Liver (tissue), 9 donors: ENCODE data around the gene UBE2QL1. TPM values are rescaled to one million over a fixed set of nuclear protein-coding genes. Genes with fewer than 3 reads are reported as not detected.

Experiments
- DNase-seq: peaks from one replicate; pipeline ENCODE4 v3.0.0-alpha.2; 2017; ENCODE audit warnings: low spot score
- H3K27ac ChIP-seq, 2 donors: one replicate each; pipeline ENCODE4 v1.7.0; 2013; ENCODE audit warnings: inconsistent platforms in 2 of 2, low read length in 2 of 2, control low read depth in 1 of 2, low read depth in 1 of 2, mild to moderate bottlenecking in 1 of 2
- H3K27me3 ChIP-seq, 4 donors: one replicate each; pipeline versions ENCODE4 v1.6.1 to v1.7.0; 2013; ENCODE audit warnings: low read length in 3 of 4, inconsistent platforms in 1 of 4, mild to moderate bottlenecking in 1 of 4, moderate library complexity in 1 of 4; ENCODE audit not compliant: control insufficient read depth in 4 of 4, insufficient read depth in 4 of 4
- H3K36me3 ChIP-seq, 4 donors: one replicate each; pipeline versions ENCODE4 v1.6.1 to v1.7.0; 2013; ENCODE audit warnings: low read length in 3 of 4, mild to moderate bottlenecking in 3 of 4, low read depth in 1 of 4, moderate library complexity in 1 of 4; ENCODE audit not compliant: control insufficient read depth in 4 of 4, insufficient read depth in 3 of 4
- H3K4me1 ChIP-seq, 4 donors: one replicate each; pipeline versions ENCODE4 v1.6.1 to v1.7.0; 2013; ENCODE audit warnings: low read length in 3 of 4, mild to moderate bottlenecking in 3 of 4, moderate library complexity in 1 of 4; ENCODE audit not compliant: control insufficient read depth in 4 of 4, insufficient read depth in 4 of 4
- H3K4me3 ChIP-seq, 3 donors: one replicate each; pipeline versions ENCODE4 v1.6.1 to v1.7.0; 2013; ENCODE audit warnings: low read length in 3 of 3, control low read depth in 1 of 3, low read depth in 1 of 3, mild to moderate bottlenecking in 1 of 3
- H3K9ac ChIP-seq, 2 donors: one replicate each; pipeline ENCODE4 v1.7.0; 2013; ENCODE audit warnings: low read length in 2 of 2, mild to moderate bottlenecking in 2 of 2, moderate library complexity in 2 of 2, control low read depth in 1 of 2, low read depth in 1 of 2
- H3K9me3 ChIP-seq, 4 donors: one replicate each; pipeline versions ENCODE4 v1.6.1 to v1.7.0; 2013; ENCODE audit warnings: low read length in 3 of 4; ENCODE audit not compliant: control insufficient read depth in 4 of 4
- ATF3 ChIP-seq: IDR thresholded peaks from 2 replicates; pipeline ENCODE4 v1.6.1; 2016; ENCODE audit warnings: antibody characterized with exemption
- EGR1 ChIP-seq, 2 donors: IDR thresholded peaks; 2 replicates each; pipeline ENCODE4 v1.6.1; 2016 to 2018; ENCODE audit warnings: antibody characterized with exemption in 2 of 2, low read depth in 2 of 2
- FOXA1 ChIP-seq: IDR thresholded peaks from 2 replicates; pipeline ENCODE4 v1.6.1; 2016; ENCODE audit warnings: antibody characterized with exemption
- FOXA2 ChIP-seq: IDR thresholded peaks from 2 replicates; pipeline ENCODE4 v1.6.1; 2016; ENCODE audit warnings: antibody characterized with exemption
- GABPA ChIP-seq, 2 donors: IDR thresholded peaks in 1 of 2; conservative IDR thresholded peaks in 1 of 2; 2 replicates each; pipeline ENCODE4 v1.6.1; 2016; ENCODE audit warnings: antibody characterized with exemption in 2 of 2, mild to moderate bottlenecking in 1 of 2, moderate library complexity in 1 of 2
- HNF4A ChIP-seq, 2 donors: conservative IDR thresholded peaks; 2 replicates each; pipeline ENCODE4 v1.6.1; 2016; ENCODE audit warnings: antibody characterized with exemption in 2 of 2, mild to moderate bottlenecking in 2 of 2
- HNF4G ChIP-seq: IDR thresholded peaks from 2 replicates; pipeline ENCODE4 v1.6.1; 2016; ENCODE audit warnings: antibody characterized with exemption
- JUND ChIP-seq, 2 donors: IDR thresholded peaks; 2 replicates each; pipeline ENCODE4 v1.6.1; 2016; ENCODE audit warnings: antibody characterized with exemption in 2 of 2
- MAX ChIP-seq: IDR thresholded peaks from 2 replicates; pipeline ENCODE4 v1.6.1; 2016; ENCODE audit warnings: antibody characterized with exemption
- NR2F2 ChIP-seq: IDR thresholded peaks from 2 replicates; pipeline ENCODE4 v1.6.1; 2016; ENCODE audit warnings: antibody characterized with exemption
- RAD21 ChIP-seq, 2 donors: IDR thresholded peaks; 2 replicates each; pipeline ENCODE4 v1.6.1; 2016; ENCODE audit warnings: antibody characterized with exemption in 2 of 2, mild to moderate bottlenecking in 2 of 2
- RXRA ChIP-seq, 2 donors: IDR thresholded peaks; 2 replicates each; pipeline ENCODE4 v1.6.1; 2017 to 2018; ENCODE audit warnings: antibody characterized with exemption in 2 of 2, mild to moderate bottlenecking in 1 of 2
- SP1 ChIP-seq: IDR thresholded peaks from 2 replicates; pipeline ENCODE4 v1.6.1; 2018; ENCODE audit warnings: antibody characterized with exemption, mild to moderate bottlenecking
- TAF1 ChIP-seq: conservative IDR thresholded peaks from 2 replicates; pipeline ENCODE4 v1.6.1; 2016; ENCODE audit warnings: antibody characterized with exemption, mild to moderate bottlenecking
- YY1 ChIP-seq: IDR thresholded peaks from 2 replicates; pipeline ENCODE4 v1.6.1; 2016; ENCODE audit warnings: antibody characterized with exemption, mild to moderate bottlenecking
- WGBS: extraction: QIAGEN DNeasy Blood & Tissue Kit; methylation state at CpG from one replicate; pipeline ENCODE4 v1.1.7; 2013; 5-methylcytosine and 5-hydroxymethylcytosine counted together
- polyA plus RNA-seq, 2 donors: library from polyadenylated mRNA; stranded (reverse) in 1 of 2; unstranded in 1 of 2; fragments of 200-250 nt in 1 of 2; fragments of >200 nt in 1 of 2; fragmentation: Nextera tagmentation in 1 of 2; extraction: Ambion mirVana in 1 of 2; gene quantifications; one replicate each; pipeline versions ENCODE4 v1.2.1 to v1.2.3, GENCODE V29; 2013 to 2015
- total RNA-seq, 2 donors: library from RNA; depleted of rRNA; stranded (reverse); fragments of >200 nt; gene quantifications; one replicate each; pipeline ENCODE4 v1.2.3, GENCODE V29; 2014
- TF ChIP-seq, protein P1 (sequence below): IDR thresholded peaks from 2 replicates; pipeline ENCODE4 v1.6.1; 2016; ENCODE audit warnings: antibody characterized with exemption, mild to moderate bottlenecking
- TF ChIP-seq, protein P2 (sequence below): fragments of 150-350 bp; IDR thresholded peaks from 2 replicates; pipeline ENCODE4 v1.5.1; 2017; ENCODE audit warnings: improper control_type of control experiment, low read depth, low read length; ENCODE audit not compliant: missing input control
- TF ChIP-seq, protein P3 (sequence below): IDR thresholded peaks from 2 replicates; pipeline ENCODE4 v1.6.1; 2016; ENCODE audit warnings: antibody characterized with exemption
- donor health status: healthy.
- donor health status: healthy.
- donor health status: healthy.
- donor health status: healthy.
- donor health status: healthy.

The UBE2QL1 gene
- total and polyA plus RNA-seq, 4 donors = 0.09 to 1.9 (median 0.36) TPM

GRCh38 chr5:6443326-6443725 lies 5.3 kb upstream of the UBE2QL1 start:
- Histone ChIP-seq H3K27ac (no peak overlapping the region), H3K9me3 (peaks cover 2 to 17% (median 5%) of the 10 kb centered on the region in 4 donors), H3K36me3 (no peaks in the 10 kb centered on the region), H3K4me3 (no peak overlapping the region), H3K4me1 (no peaks in the 10 kb centered on the region), H3K9ac (no peak overlapping the region), H3K27me3 (no peaks in the 10 kb centered on the region)
- no peak for TF ChIP-seq JUND (IDR thresholded peaks at IDR 0.05)
- TF ChIP-seq TAF1 = no peak
- TF ChIP-seq RXRA (IDR thresholded peaks at IDR 0.05) = no peak
- no peak for TF ChIP-seq YY1
- TF ChIP-seq, protein P1, sequence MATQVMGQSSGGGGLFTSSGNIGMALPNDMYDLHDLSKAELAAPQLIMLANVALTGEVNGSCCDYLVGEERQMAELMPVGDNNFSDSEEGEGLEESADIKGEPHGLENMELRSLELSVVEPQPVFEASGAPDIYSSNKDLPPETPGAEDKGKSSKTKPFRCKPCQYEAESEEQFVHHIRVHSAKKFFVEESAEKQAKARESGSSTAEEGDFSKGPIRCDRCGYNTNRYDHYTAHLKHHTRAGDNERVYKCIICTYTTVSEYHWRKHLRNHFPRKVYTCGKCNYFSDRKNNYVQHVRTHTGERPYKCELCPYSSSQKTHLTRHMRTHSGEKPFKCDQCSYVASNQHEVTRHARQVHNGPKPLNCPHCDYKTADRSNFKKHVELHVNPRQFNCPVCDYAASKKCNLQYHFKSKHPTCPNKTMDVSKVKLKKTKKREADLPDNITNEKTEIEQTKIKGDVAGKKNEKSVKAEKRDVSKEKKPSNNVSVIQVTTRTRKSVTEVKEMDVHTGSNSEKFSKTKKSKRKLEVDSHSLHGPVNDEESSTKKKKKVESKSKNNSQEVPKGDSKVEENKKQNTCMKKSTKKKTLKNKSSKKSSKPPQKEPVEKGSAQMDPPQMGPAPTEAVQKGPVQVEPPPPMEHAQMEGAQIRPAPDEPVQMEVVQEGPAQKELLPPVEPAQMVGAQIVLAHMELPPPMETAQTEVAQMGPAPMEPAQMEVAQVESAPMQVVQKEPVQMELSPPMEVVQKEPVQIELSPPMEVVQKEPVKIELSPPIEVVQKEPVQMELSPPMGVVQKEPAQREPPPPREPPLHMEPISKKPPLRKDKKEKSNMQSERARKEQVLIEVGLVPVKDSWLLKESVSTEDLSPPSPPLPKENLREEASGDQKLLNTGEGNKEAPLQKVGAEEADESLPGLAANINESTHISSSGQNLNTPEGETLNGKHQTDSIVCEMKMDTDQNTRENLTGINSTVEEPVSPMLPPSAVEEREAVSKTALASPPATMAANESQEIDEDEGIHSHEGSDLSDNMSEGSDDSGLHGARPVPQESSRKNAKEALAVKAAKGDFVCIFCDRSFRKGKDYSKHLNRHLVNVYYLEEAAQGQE = no peak
- TF ChIP-seq, protein P2, sequence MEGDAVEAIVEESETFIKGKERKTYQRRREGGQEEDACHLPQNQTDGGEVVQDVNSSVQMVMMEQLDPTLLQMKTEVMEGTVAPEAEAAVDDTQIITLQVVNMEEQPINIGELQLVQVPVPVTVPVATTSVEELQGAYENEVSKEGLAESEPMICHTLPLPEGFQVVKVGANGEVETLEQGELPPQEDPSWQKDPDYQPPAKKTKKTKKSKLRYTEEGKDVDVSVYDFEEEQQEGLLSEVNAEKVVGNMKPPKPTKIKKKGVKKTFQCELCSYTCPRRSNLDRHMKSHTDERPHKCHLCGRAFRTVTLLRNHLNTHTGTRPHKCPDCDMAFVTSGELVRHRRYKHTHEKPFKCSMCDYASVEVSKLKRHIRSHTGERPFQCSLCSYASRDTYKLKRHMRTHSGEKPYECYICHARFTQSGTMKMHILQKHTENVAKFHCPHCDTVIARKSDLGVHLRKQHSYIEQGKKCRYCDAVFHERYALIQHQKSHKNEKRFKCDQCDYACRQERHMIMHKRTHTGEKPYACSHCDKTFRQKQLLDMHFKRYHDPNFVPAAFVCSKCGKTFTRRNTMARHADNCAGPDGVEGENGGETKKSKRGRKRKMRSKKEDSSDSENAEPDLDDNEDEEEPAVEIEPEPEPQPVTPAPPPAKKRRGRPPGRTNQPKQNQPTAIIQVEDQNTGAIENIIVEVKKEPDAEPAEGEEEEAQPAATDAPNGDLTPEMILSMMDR = no peak
- TF ChIP-seq EGR1 (IDR thresholded peaks at IDR 0.05; ENCODE audit: low read depth in 2 of 2) = no peak
- TF ChIP-seq ATF3 = no peak
- no peak for TF ChIP-seq MAX
- TF ChIP-seq FOXA1 = no peak
- TF ChIP-seq GABPA (IDR thresholded peaks at IDR 0.05 in 1 of 2, conservative IDR thresholded peaks at IDR 0.05 in 1 of 2) = no peak
- no peak for TF ChIP-seq HNF4G
- TF ChIP-seq NR2F2 = no peak
- TF ChIP-seq SP1 = no peak
- TF ChIP-seq HNF4A (conservative IDR thresholded peaks at IDR 0.05) = no peak
- TF ChIP-seq, protein P3, sequence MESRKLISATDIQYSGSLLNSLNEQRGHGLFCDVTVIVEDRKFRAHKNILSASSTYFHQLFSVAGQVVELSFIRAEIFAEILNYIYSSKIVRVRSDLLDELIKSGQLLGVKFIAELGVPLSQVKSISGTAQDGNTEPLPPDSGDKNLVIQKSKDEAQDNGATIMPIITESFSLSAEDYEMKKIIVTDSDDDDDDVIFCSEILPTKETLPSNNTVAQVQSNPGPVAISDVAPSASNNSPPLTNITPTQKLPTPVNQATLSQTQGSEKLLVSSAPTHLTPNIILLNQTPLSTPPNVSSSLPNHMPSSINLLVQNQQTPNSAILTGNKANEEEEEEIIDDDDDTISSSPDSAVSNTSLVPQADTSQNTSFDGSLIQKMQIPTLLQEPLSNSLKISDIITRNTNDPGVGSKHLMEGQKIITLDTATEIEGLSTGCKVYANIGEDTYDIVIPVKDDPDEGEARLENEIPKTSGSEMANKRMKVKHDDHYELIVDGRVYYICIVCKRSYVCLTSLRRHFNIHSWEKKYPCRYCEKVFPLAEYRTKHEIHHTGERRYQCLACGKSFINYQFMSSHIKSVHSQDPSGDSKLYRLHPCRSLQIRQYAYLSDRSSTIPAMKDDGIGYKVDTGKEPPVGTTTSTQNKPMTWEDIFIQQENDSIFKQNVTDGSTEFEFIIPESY = no peak
- 76% methylated on average over 5 of the region's 5 CpGs for WGBS
- DNase-seq = no peak

- 84% methylated on average over 12 of the region's 12 CpGs for WGBS
- no peaks in the 10 kb centered on the region for H3K36me3 ChIP-seq
- H3K4me1 ChIP-seq = peaks cover 3 to 13% (median 9%) of the 10 kb centered on the region in 4 donors
- no peak overlapping the region for H3K4me3 ChIP-seq
- no peak for DNase-seq
- peaks cover 0 to 7% (median 2%) of the 10 kb centered on the region in 4 donors for H3K9me3 ChIP-seq
- H3K9ac ChIP-seq = no peak overlapping the region
- no peaks in the 10 kb centered on the region for H3K27me3 ChIP-seq
- no peak overlapping the region for H3K27ac ChIP-seq
- TF ChIP-seq, protein P1 = no peak
- TF ChIP-seq MAX (no peak), ATF3 (no peak), HNF4A (conservative IDR thresholded peaks at IDR 0.05) (no peak), JUND (IDR thresholded peaks at IDR 0.05) (no peak), HNF4G (no peak), FOXA2 (no peak), YY1 (no peak), FOXA1 (no peak), RXRA (IDR thresholded peaks at IDR 0.05) (no peak), RAD21 (IDR thresholded peaks at IDR 0.05) (no peak)
- TF ChIP-seq, protein P3 = no peak
Observed at GRCh38 chr5:6446042-6446441, 2.6 kb upstream of the UBE2QL1 start.
